ENCODE results near the gene RGS12. TPM values are rescaled to one million over a fixed set of nuclear protein-coding genes. Genes with fewer than 3 reads are reported as not detected.

RGS12 gene, protein sequence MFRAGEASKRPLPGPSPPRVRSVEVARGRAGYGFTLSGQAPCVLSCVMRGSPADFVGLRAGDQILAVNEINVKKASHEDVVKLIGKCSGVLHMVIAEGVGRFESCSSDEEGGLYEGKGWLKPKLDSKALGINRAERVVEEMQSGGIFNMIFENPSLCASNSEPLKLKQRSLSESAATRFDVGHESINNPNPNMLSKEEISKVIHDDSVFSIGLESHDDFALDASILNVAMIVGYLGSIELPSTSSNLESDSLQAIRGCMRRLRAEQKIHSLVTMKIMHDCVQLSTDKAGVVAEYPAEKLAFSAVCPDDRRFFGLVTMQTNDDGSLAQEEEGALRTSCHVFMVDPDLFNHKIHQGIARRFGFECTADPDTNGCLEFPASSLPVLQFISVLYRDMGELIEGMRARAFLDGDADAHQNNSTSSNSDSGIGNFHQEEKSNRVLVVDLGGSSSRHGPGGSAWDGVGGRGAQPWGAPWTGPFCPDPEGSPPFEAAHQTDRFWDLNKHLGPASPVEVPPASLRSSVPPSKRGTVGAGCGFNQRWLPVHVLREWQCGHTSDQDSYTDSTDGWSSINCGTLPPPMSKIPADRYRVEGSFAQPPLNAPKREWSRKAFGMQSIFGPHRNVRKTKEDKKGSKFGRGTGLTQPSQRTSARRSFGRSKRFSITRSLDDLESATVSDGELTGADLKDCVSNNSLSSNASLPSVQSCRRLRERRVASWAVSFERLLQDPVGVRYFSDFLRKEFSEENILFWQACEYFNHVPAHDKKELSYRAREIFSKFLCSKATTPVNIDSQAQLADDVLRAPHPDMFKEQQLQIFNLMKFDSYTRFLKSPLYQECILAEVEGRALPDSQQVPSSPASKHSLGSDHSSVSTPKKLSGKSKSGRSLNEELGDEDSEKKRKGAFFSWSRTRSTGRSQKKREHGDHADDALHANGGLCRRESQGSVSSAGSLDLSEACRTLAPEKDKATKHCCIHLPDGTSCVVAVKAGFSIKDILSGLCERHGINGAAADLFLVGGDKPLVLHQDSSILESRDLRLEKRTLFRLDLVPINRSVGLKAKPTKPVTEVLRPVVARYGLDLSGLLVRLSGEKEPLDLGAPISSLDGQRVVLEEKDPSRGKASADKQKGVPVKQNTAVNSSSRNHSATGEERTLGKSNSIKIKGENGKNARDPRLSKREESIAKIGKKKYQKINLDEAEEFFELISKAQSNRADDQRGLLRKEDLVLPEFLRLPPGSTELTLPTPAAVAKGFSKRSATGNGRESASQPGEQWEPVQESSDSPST (N-terminal part only)
- 3.9 TPM for polyA plus RNA-seq (2012; ENCODE audit: low read depth, missing spikeins)

DNA sequence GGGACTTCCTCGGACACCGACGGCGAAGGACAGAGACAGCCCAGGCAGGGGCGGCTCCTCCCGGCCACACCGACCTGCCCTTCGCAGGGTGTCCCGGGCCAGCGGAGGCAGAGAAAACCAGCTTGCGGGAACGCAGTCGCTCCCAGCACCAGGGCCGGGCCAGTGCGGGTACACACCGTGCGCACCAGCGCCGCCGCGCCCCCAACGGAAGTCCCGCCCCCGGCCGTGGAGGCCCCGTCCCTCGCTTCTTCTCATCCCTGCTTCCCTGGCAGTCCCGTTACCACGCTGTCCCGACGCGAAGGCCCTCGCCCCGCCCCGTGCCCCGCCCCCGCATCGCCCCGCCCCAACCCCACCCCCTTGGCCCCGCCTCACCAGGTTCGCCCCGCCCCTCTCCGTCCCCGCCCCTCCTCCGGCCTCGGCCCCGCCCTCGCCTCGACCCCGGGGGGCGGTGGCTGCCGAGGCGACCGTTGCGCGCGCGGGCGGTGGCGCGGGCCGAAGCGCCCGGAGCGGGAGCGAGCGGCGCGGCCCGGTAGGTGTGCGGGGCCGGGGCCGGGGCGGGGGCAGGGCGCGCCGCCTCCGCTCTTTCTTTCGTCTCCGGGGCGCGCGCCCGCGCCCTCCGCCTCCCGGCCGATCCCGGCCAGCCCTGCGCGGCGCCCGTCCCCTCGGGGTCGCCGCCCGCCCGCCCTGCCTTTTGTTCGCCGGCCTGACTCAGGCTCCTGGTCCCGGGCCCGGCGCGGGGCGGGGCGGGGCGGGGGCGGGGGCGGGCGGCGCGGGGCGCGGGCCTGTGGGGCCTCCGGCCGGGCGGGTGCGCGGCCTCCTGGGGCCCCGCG, at the start of gene RGS12:
Gene RGS12, plus strand, starts transcription at position 451 of the 830 bp plus-strand sequence. CDS start 23,150 bp downstream, outside the sequence.
- TF ChIP-seq POU2F2 (IDR thresholded peaks at IDR 0.05; ENCODE audit: low read depth, low read length) (no peak), POLR2AphosphoS5 (IDR thresholded peaks at IDR 0.05; ENCODE audit: low read depth, low read length) (no peak), POLR2A (IDR thresholded peaks at IDR 0.05; ENCODE audit: low read depth, low read length) (no peak), PAX5 (IDR thresholded peaks at IDR 0.05; ENCODE audit: insufficient read depth, low read length, severe bottlenecking) (no peak), TAF1 (IDR thresholded peaks at IDR 0.05; ENCODE audit: low read depth, low read length) (no peak), SPI1 (IDR thresholded peaks at IDR 0.05; ENCODE audit: low read depth, low read length) (no peak)

DNA sequence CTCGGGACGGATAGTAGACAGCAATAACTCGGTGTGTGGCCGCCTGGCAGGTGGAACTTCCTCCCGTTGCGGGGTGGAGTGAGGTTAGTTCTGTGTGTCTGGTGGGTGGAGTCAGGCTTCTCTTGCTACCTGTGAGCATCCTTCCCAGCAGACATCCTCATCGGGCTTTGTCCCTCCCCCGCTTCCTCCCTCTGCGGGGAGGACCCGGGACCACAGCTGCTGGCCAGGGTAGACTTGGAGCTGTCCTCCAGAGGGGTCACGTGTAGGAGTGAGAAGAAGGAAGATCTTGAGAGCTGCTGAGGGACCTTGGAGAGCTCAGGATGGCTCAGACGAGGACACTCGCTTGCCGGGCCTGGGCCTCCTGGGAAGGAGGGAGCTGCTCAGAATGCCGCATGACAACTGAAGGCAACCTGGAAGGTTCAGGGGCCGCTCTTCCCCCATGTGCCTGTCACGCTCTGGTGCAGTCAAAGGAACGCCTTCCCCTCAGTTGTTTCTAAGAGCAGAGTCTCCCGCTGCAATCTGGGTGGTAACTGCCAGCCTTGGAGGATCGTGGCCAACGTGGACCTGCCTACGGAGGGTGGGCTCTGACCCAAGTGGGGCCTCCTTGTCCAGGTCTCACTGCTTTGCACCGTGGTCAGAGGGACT, 49.6 kb upstream of the RGS12 start:
- TF ChIP-seq POLR2AphosphoS5 (IDR thresholded peaks at IDR 0.05; ENCODE audit: low read depth, low read length), result peak; percentile 65; the same call in 1 of the 2 replicates
- TF ChIP-seq TAF1 (IDR thresholded peaks at IDR 0.05; ENCODE audit: low read depth, low read length), result no peak
- DNase-seq (ENCODE audit: insufficient read length, low spot score), result no peak
- no peak for FAIRE-seq

More for the DNA sequence above, at the start of gene RGS12:
- peak; percentile 94 for DNase-seq (ENCODE audit: insufficient read length, low spot score)
- peak; percentile 82 for FAIRE-seq

DNA sequence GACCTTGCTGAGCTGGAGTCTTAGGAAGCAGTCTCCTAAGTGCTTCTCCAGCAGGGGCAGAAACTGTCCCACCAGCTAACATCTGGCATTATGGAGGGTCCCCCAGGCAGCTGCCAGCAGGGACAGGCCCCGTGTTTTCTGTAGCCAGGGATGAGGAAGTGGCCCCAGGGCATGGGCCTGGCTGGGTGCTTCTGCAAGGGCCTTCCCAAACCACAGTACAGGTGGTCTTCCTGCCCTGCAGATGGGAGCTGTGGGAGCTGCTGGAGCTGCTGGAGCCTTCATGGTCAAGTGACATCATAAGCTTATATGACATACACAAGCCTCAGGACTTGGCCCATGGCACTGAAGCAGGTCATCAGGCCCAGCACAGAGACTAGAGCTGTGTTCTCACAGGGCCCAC, 48.8 kb upstream of the RGS12 start:
- DNase-seq (ENCODE audit: insufficient read length, low spot score) (no peak), FAIRE-seq (no peak)
- TF ChIP-seq POLR2AphosphoS5 (IDR thresholded peaks at IDR 0.05; ENCODE audit: low read depth, low read length), result peak; percentile 44; the same call in 1 of the 2 replicates
- peak; percentile 20; the same call in 1 of the 2 replicates for TF ChIP-seq SPI1 (IDR thresholded peaks at IDR 0.05; ENCODE audit: low read depth, low read length)
- no peak for TF ChIP-seq PAX5 (IDR thresholded peaks at IDR 0.05; ENCODE audit: insufficient read depth, low read length, severe bottlenecking)

DNA sequence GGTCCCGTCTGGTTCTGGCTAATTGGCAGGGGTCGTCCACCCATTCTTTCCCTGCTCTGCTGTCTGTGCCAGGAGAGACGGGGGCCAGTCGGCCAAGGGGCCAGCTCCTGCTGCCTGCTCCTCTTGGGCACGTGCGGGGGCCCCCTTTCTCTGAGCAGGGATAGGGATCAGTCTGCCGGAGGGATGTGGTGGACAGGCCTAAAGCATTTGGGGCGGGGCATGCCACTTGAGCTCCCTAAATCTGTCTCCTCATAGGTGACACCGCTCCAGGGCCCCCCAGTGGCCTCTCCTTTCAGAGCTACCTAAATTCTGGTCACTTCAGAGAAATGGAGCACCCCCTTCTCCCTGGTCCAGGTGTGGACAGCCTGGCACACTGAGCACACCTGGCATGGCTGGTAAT, 48.1 kb upstream of the RGS12 start:
- DNase-seq (ENCODE audit: insufficient read length, low spot score) (no peak), FAIRE-seq (no peak)
- TF ChIP-seq TAF1 (IDR thresholded peaks at IDR 0.05; ENCODE audit: low read depth, low read length), result no peak
- no peak for TF ChIP-seq SPI1 (IDR thresholded peaks at IDR 0.05; ENCODE audit: low read depth, low read length)
- no peak for TF ChIP-seq PAX5 (IDR thresholded peaks at IDR 0.05; ENCODE audit: insufficient read depth, low read length, severe bottlenecking)

DNA sequence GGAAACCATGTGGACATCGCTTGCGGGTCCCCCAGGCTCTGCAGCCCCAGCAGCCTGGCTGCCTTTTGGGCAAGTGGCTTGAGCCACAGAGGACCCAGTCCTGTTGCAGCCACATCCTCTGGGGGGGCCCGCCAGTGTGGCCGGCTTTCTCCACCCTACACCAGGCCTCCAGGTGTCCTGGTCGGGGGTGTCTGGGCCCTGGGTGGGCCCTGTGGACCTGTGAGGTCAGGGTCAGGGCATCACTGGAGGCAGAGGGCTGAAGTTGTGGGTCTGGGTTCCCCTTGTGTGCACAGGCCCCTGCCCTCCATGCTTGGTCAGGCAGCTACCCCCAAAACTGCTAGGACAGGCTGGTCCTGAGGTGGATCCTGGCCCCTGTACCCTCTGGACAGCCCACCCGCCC, 47.1 kb upstream of the RGS12 start:
- DNase-seq (ENCODE audit: insufficient read length, low spot score), result no peak
- no peak for FAIRE-seq
- TF ChIP-seq TAF1 (IDR thresholded peaks at IDR 0.05; ENCODE audit: low read depth, low read length) (no peak), PAX5 (IDR thresholded peaks at IDR 0.05; ENCODE audit: insufficient read depth, low read length, severe bottlenecking) (no peak), POLR2A (IDR thresholded peaks at IDR 0.05; ENCODE audit: low read depth, low read length) (no peak), POLR2AphosphoS5 (IDR thresholded peaks at IDR 0.05; ENCODE audit: low read depth, low read length) (no peak), SPI1 (IDR thresholded peaks at IDR 0.05; ENCODE audit: low read depth, low read length) (no peak), POU2F2 (IDR thresholded peaks at IDR 0.05; ENCODE audit: low read depth, low read length) (no peak)

DNA sequence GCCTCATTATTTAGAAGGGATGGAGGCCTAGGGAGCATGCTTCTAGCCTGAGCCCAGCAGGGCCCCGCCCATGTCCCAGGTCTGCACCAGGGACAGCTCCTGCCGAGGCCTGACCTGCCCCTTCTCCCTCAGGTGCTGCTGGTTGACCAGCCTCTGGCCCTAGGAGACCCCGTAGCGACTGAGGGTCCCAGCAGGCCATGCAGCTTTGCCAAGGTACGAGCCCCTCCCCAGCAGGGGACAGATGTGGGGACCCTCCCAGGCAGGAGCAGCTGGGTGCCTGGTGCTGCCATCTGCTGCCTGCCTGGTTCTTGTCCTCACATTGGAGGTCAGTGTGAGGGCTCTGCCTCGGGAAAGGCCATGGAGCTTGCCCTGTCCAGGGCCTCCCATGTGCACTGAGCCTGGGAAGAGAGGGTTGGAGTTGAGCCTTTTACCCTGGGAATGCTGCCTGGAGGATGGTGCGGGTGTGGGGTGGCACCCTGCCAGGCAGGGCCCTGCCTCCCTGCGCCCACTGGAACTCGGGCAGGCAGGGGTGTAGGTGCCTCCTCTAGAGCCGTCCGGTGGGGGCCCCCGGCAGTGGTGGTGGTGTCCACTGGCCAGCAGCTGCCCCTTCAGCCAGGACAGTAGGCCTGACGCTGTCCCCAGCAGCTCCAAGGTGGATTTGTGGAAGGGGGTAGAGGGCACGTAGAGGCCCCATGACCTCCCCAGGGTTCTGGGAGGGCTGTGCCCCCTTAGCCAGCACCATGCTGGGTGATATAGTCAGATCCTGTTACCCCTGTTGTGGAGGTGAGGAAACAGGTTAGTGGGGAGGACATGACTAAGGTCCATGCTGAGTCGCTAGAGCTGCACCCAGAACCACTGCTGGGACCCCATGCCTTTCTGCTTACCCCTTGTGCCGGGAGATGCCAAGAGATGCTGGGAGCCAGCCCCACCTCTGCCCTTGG, 46.1 kb upstream of the RGS12 start:
- TF ChIP-seq POU2F2 (IDR thresholded peaks at IDR 0.05; ENCODE audit: low read depth, low read length) (no peak), PAX5 (IDR thresholded peaks at IDR 0.05; ENCODE audit: insufficient read depth, low read length, severe bottlenecking) (no peak), POLR2AphosphoS5 (IDR thresholded peaks at IDR 0.05; ENCODE audit: low read depth, low read length) (no peak), SPI1 (IDR thresholded peaks at IDR 0.05; ENCODE audit: low read depth, low read length) (no peak), TAF1 (IDR thresholded peaks at IDR 0.05; ENCODE audit: low read depth, low read length) (no peak), POLR2A (IDR thresholded peaks at IDR 0.05; ENCODE audit: low read depth, low read length) (no peak)
- no peak for FAIRE-seq
- DNase-seq (ENCODE audit: insufficient read length, low spot score), result no peak

DNA sequence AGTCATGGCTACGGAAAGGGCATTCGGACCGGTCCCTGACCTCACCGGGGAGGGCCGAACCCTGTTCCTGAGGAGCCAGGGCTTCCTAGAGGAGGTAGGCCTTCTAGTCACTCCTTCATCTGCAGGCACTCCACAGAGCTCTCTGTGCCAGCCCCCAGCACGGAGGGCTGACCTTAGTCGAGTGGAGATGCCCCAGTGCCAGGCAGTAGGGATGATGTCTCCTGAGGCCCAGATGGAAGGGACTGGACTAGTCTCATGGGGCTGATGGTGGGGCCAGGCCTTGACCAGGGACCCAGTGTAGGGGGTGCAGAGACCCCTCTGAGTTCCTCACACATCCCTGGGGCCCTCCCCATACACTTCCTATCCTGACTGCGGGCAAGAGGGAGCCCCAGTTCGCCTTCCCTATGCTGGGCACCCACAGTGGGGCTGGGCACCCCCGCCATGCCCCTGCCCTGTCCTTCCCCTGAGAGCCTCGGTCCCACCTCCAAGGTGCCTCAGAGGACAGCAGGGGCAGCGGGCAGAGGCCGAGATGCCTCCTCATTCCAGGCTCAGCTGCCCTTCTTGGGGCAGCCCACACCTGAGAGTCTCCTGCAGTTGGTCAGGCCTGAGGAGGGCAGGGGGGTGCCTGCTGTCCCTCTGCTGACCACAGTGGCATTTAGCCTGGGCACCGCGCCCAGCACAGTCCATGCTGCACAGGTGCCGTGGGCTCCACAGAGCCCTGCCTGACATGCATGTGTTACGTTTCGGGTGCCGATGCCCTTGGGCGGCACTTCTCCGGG, 45.2 kb upstream of the RGS12 start:
- no peak for FAIRE-seq

More for the DNA sequence above, 45.2 kb upstream of the RGS12 start:
- no peak for TF ChIP-seq PAX5 (IDR thresholded peaks at IDR 0.05; ENCODE audit: insufficient read depth, low read length, severe bottlenecking)
- no peak for TF ChIP-seq POU2F2 (IDR thresholded peaks at IDR 0.05; ENCODE audit: low read depth, low read length)
- no peak for DNase-seq (ENCODE audit: insufficient read length, low spot score)
